CD4-positive, alpha-beta T cell treated with Interferon gamma for 1 hour (primary cell): ENCODE measurements around the gene UBE2K.
"Not testable (repeated sequence)": the region's sequence is repeated elsewhere in the genome, so short reads cannot be mapped to it uniquely, and the experiment has no call there.

Experiments used
- DNase-seq: peaks from one replicate; pipeline ENCODE4 v3.0.0-alpha.2; 2020

UBE2K gene

GRCh38 chr4:39697740-39698423 lies at the start of gene UBE2K:
Gene UBE2K, plus strand, starts transcription at chr4:39698136. Its CDS starts 192 bp downstream, at chr4:39698328.
- DNase-seq: peak; percentile 89

GRCh38 chr4:39648213-39648612 lies 49.7 kb upstream of the UBE2K start:
- DNase-seq: no peak

GRCh38 chr4:39648827-39649558 lies 48.9 kb upstream of the UBE2K start:
- no peak for DNase-seq

- DNase-seq: no peak
Observed at GRCh38 chr4:39649639-39650265, 48.2 kb upstream of the UBE2K start.

GRCh38 chr4:39651586-39651985 lies 46.4 kb upstream of the UBE2K start:
- not testable (repeated sequence) for DNase-seq

- no peak for DNase-seq
Observed at GRCh38 chr4:39655211-39655610, 42.7 kb upstream of the UBE2K start.

GRCh38 chr4:39655876-39656275 lies 42.1 kb upstream of the UBE2K start:
- no peak for DNase-seq

- DNase-seq: not testable (repeated sequence)
Observed at GRCh38 chr4:39656638-39657037, 41.3 kb upstream of the UBE2K start.

GRCh38 chr4:39657465-39657864 lies 40.5 kb upstream of the UBE2K start:
- no peak for DNase-seq

- no peak for DNase-seq
Observed at GRCh38 chr4:39658756-39659155, 39.2 kb upstream of the UBE2K start.

GRCh38 chr4:39660045-39660444 lies 37.9 kb upstream of the UBE2K start:
- DNase-seq: no peak

GRCh38 chr4:39660757-39661156 lies 37.2 kb upstream of the UBE2K start:
- DNase-seq: no peak

- no peak for DNase-seq
Observed at GRCh38 chr4:39662683-39663082, 35.3 kb upstream of the UBE2K start.

- no peak for DNase-seq
Observed at GRCh38 chr4:39664828-39665731, 32.9 kb upstream of the UBE2K start.

GRCh38 chr4:39667706-39668105 lies 30.2 kb upstream of the UBE2K start:
- DNase-seq: no peak

GRCh38 chr4:39668887-39669286 lies 29.0 kb upstream of the UBE2K start:
- DNase-seq: no peak

- DNase-seq: not testable (repeated sequence)
Observed at GRCh38 chr4:39670296-39670695, 27.6 kb upstream of the UBE2K start.

GRCh38 chr4:39675681-39676080 lies 22.3 kb upstream of the UBE2K start:
- not testable (repeated sequence) for DNase-seq

- not testable (repeated sequence) for DNase-seq
Observed at GRCh38 chr4:39681003-39681402, 16.9 kb upstream of the UBE2K start.

- no peak for DNase-seq
Observed at GRCh38 chr4:39682138-39682537, 15.8 kb upstream of the UBE2K start.

GRCh38 chr4:39685990-39686389 lies 11.9 kb upstream of the UBE2K start:
- DNase-seq: no peak

- DNase-seq: no peak
Observed at GRCh38 chr4:39687014-39687413, 10.9 kb upstream of the UBE2K start.

GRCh38 chr4:39689970-39690369 lies 8.0 kb upstream of the UBE2K start:
- DNase-seq: no peak
